Measurements from ENCODE around the gene BCL2L11. TPM values are rescaled to one million over a fixed set of nuclear protein-coding genes. Genes with fewer than 3 reads are reported as not detected.

The BCL2L11 gene
- total and polyA plus RNA-seq, 10 of the 15 experiments (the other 5 are each of a cell fraction or from before 2014, with no cell fraction given) = 0.29 to 10.1 (median 1.1) TPM

DNA sequence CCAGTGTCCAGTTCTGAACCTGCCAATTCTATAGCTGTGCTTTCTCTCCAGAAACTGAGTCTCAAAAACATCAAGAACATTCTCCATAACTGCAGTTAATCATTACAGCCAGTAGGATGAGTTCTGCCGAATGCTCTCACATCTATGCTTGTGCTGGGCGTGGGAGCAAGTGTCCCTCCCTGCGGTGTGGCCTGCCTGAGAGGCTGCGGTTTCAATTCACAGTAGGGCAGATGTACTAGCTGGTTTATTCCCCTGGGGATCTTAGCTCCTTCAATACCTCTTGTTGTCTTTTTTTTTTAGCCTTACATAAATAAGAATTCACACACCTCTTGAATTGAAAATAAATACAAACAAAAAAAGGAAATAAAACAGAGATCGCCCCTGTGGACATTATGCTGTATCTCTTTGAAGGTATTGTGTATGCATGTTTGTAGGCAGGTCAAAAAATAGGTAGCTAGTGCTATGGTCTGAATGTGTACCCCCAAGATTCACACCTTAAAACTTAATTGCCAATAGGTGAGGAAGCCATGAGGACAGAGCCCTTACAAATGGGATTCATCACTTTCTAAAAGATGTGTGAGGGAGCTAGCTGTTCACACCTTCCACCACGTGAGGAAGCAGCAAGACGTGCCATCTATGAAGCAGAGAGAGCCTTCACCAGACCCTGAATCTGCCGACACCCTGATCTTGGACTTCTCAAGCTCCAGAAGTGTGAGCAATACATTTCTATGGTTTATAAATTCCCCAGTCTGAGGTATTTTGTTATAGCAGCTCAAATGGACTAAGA lies 74.3 kb downstream of the BCL2L11 start (continued):
- TF ChIP-seq BCLAF1 (IDR thresholded peaks at IDR 0.05) (no peak), MXI1 (IDR thresholded peaks at IDR 0.05; ENCODE audit: low read depth, low read length) (peak; percentile 68), BHLHE40 (IDR thresholded peaks at IDR 0.05; ENCODE audit: borderline replicate concordance in 1 of 2, low read depth in 2 of 2, low read length in 1 of 2) (peak; percentile 63 to 86; a peak in 3 of 4 replicates), GABPA (IDR thresholded peaks at IDR 0.05; ENCODE audit: low read depth) (no peak), CUX1 (IDR thresholded peaks at IDR 0.05; ENCODE audit: insufficient replicate concordance, low read depth, low read length) (peak; percentile 99), PAX8 (IDR thresholded peaks at IDR 0.05) (no peak), SMAD1 (IDR thresholded peaks at IDR 0.05; ENCODE audit: low read depth, partially characterized antibody) (peak; percentile 93), MEF2A (IDR thresholded peaks at IDR 0.05; ENCODE audit: insufficient read depth, low read depth, low read length) (peak; percentile 82), JUNB (IDR thresholded peaks at IDR 0.05) (no peak), TCF7 (IDR thresholded peaks at IDR 0.05; ENCODE audit: borderline replicate concordance) (no peak), DPF2 (IDR thresholded peaks at IDR 0.05) (peak; percentile 67), RB1 (IDR thresholded peaks at IDR 0.05; ENCODE audit: borderline replicate concordance) (peak; percentile 96; the same call in 1 of the 2 replicates), TBL1XR1 (IDR thresholded peaks at IDR 0.05; ENCODE audit: low read depth, low read length) (peak; percentile 74; the same call in 1 of the 2 replicates), MLLT1 (IDR thresholded peaks at IDR 0.05) (peak; percentile 92)
- TF ChIP-seq, protein P1, sequence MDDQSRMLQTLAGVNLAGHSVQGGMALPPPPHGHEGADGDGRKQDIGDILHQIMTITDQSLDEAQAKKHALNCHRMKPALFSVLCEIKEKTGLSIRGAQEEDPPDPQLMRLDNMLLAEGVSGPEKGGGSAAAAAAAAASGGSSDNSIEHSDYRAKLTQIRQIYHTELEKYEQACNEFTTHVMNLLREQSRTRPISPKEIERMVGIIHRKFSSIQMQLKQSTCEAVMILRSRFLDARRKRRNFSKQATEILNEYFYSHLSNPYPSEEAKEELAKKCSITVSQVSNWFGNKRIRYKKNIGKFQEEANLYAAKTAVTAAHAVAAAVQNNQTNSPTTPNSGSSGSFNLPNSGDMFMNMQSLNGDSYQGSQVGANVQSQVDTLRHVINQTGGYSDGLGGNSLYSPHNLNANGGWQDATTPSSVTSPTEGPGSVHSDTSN (IDR thresholded peaks at IDR 0.05; ENCODE audit: insufficient replicate concordance, low read depth, low read length) = no peak
- TF ChIP-seq, protein P2, sequence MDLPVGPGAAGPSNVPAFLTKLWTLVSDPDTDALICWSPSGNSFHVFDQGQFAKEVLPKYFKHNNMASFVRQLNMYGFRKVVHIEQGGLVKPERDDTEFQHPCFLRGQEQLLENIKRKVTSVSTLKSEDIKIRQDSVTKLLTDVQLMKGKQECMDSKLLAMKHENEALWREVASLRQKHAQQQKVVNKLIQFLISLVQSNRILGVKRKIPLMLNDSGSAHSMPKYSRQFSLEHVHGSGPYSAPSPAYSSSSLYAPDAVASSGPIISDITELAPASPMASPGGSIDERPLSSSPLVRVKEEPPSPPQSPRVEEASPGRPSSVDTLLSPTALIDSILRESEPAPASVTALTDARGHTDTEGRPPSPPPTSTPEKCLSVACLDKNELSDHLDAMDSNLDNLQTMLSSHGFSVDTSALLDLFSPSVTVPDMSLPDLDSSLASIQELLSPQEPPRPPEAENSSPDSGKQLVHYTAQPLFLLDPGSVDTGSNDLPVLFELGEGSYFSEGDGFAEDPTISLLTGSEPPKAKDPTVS (IDR thresholded peaks at IDR 0.05; ENCODE audit: low read depth, low read length) = no peak

All from GM12878 (cell line).